Ascending aorta (tissue), 2 donors: ENCODE results near the gene BMPR1A. TPM values are rescaled to one million over a fixed set of nuclear protein-coding genes. Genes with fewer than 3 reads are reported as not detected.
A peak's percentile ranks its signal among the peaks of the same experiment; 100 is the strongest.
"Not testable (repeated sequence)": the region's sequence is repeated elsewhere in the genome, so short reads cannot be mapped to it uniquely, and the experiment has no call there.

Source experiments
- DNase-seq, 2 donors: peaks; one replicate each; pipeline ENCODE4 v3.0.0-alpha.2; 2019; ENCODE audit warnings: low spot score in 2 of 2
- H3K27ac ChIP-seq, 2 donors: fragments of 200-600 bp; sonication (generic); one replicate each; pipeline ENCODE4 v1.5.1; 2016 to 2017; ENCODE audit warnings: mild to moderate bottlenecking in 1 of 2
- H3K27me3 ChIP-seq: fragments of 200-600 bp; sonication (generic); one replicate; pipeline ENCODE4 v1.5.1; 2017
- H3K36me3 ChIP-seq, 2 donors: fragments of 200-600 bp; sonication (generic); one replicate each; pipeline ENCODE4 v1.5.1; 2016
- H3K4me1 ChIP-seq, 2 donors: fragments of 200-600 bp; sonication (generic); one replicate each; pipeline ENCODE4 v1.5.1; 2016 to 2017; ENCODE audit warnings: mild to moderate bottlenecking in 1 of 2
- H3K4me3 ChIP-seq, 2 donors: fragments of 200-600 bp; sonication (generic); one replicate each; pipeline ENCODE4 v1.5.1; 2016 to 2017; ENCODE audit warnings: mild to moderate bottlenecking in 1 of 2
- H3K9me3 ChIP-seq, 2 donors: fragments of 200-600 bp; sonication (generic); one replicate each; pipeline ENCODE4 v1.5.1; 2016
- CTCF ChIP-seq, 3 experiments: fragments of 200-600 bp in 2 of 3; fragments of 450-650 bp in 1 of 3; sonication (generic) in 2 of 3; IDR thresholded peaks; one replicate each; pipeline ENCODE4 v1.5.1; 2016 to 2019; ENCODE audit warnings: antibody characterized with exemption in 3 of 3, mild to moderate bottlenecking in 1 of 3, moderate library complexity in 1 of 3
- intact Hi-C: fragments of 100-400 bp; cut with DNase I; formaldehyde crosslinking; loops from one replicate; pipeline ENCODE4 v1.15.1; 2023
- total RNA-seq: library from RNA; depleted of rRNA; stranded (reverse); fragments of >200 nt; gene quantifications from one replicate; pipeline ENCODE4 v1.1.0, GENCODE V29; 2016

The BMPR1A gene
- total RNA-seq, 1 donor from 2014 or later = 12.9 TPM

GRCh38 chr10:86976362-86977056 is 220.1 kb downstream of the BMPR1A start:
- Histone ChIP-seq H3K27ac (peak overlapping the region; percentile 93 to 95), H3K27me3 (no peaks in the 10 kb centered on the region), H3K36me3 (no peaks in the 10 kb centered on the region), H3K4me1 (peaks cover 12 to 26% of the 10 kb centered on the region in 2 donors), H3K9me3 (no peaks in the 10 kb centered on the region), H3K4me3 (no peak overlapping the region)
- intact Hi-C loops = no loop called here
- no peak for TF ChIP-seq CTCF (IDR thresholded peaks at IDR 0.05)
- DNase-seq = no peak

GRCh38 chr10:86978457-86978856 is 222.0 kb downstream of the BMPR1A start:
- H3K36me3 ChIP-seq, H3K4me3 ChIP-seq, H3K9me3 ChIP-seq, H3K27me3 ChIP-seq, DNase-seq, intact Hi-C loops: not testable (repeated sequence)
- Histone ChIP-seq H3K4me1 (peaks cover 9 to 16% of the 10 kb centered on the region in 2 donors), H3K27ac (peak overlapping the region; percentile 93 to 95)

GRCh38 chr10:86979296-86979818 is 222.9 kb downstream of the BMPR1A start:
- peak in 1 of 2 donors; percentile 61 for DNase-seq
- intact Hi-C loops = no loop called here
- Histone ChIP-seq H3K36me3 (no peaks in the 10 kb centered on the region), H3K27me3 (no peaks in the 10 kb centered on the region), H3K27ac (peak overlapping the region; percentile 93 to 95), H3K9me3 (no peaks in the 10 kb centered on the region), H3K4me1 (peaks cover 9 to 16% of the 10 kb centered on the region in 2 donors), H3K4me3 (no peak overlapping the region)
- TF ChIP-seq CTCF (IDR thresholded peaks at IDR 0.05) = no peak

- H3K27me3 ChIP-seq = no peaks in the 10 kb centered on the region
- intact Hi-C loops = no loop called here
- H3K4me3 ChIP-seq = no peak overlapping the region
- H3K27ac ChIP-seq = peak overlapping the region; percentile 93 to 95
- H3K4me1 ChIP-seq = peaks cover 9 to 16% of the 10 kb centered on the region in 2 donors
- no peaks in the 10 kb centered on the region for H3K36me3 ChIP-seq
- H3K9me3 ChIP-seq = no peaks in the 10 kb centered on the region
- no peak for TF ChIP-seq CTCF (IDR thresholded peaks at IDR 0.05)
- DNase-seq = peak in 1 of 2 donors; percentile 86
Observed at GRCh38 chr10:86979977-86980448, 223.6 kb downstream of the BMPR1A start.

GRCh38 chr10:86981020-86981419 is 224.6 kb downstream of the BMPR1A start:
- Histone ChIP-seq H3K27ac (peak overlapping the region; percentile 93 to 95), H3K4me1 (peaks cover 9 to 16% of the 10 kb centered on the region in 2 donors)
- intact Hi-C loops, H3K9me3 ChIP-seq, H3K4me3 ChIP-seq, H3K36me3 ChIP-seq, H3K27me3 ChIP-seq: not testable (repeated sequence)
- DNase-seq = peak in 1 of 2 donors; percentile 68

- H3K27ac ChIP-seq = peak overlapping the region; percentile 93 to 95
- intact Hi-C loops = no loop called here
- no peak for TF ChIP-seq CTCF (IDR thresholded peaks at IDR 0.05)
Observed at GRCh38 chr10:86981716-86982115, 225.3 kb downstream of the BMPR1A start.

More at GRCh38 chr10:86981716-86982115, 225.3 kb downstream of the BMPR1A start:
- H3K9me3 ChIP-seq = no peaks in the 10 kb centered on the region
- H3K27me3 ChIP-seq = no peaks in the 10 kb centered on the region
- peaks cover 9 to 16% of the 10 kb centered on the region in 2 donors for H3K4me1 ChIP-seq
- no peak for DNase-seq
- no peaks in the 10 kb centered on the region for H3K36me3 ChIP-seq
- H3K4me3 ChIP-seq = no peak overlapping the region

Other genes with a start within 250 kb of the BMPR1A start
- 14.7 TPM for gene WAPL, start 234.8 kb upstream of the BMPR1A start, total RNA-seq
- not detected for gene OPN4, start 102.1 kb upstream of the BMPR1A start, total RNA-seq
- 27.4 TPM for gene LDB3, start 88.1 kb upstream of the BMPR1A start, total RNA-seq
- gene MMRN2, start 201.0 kb downstream of the BMPR1A start, total RNA-seq = 282 TPM
- gene SNCG, start 202.0 kb downstream of the BMPR1A start, total RNA-seq = 250 TPM
- 882 TPM for gene ADIRF, start 211.9 kb downstream of the BMPR1A start, total RNA-seq